GM21367 (cell line): Measurements from ENCODE around the gene CLECL1.
"Not testable (repeated sequence)": the region's sequence is repeated elsewhere in the genome, so short reads cannot be mapped to it uniquely, and the experiment has no call there.

ENCODE experiments used
- ATAC-seq: cut with Tn5 transposase; IDR thresholded peaks from one replicate; pipeline ENCODE4 v1.9.1; 2021; ENCODE audit not compliant: unreplicated experiment

The CLECL1 gene

DNA sequence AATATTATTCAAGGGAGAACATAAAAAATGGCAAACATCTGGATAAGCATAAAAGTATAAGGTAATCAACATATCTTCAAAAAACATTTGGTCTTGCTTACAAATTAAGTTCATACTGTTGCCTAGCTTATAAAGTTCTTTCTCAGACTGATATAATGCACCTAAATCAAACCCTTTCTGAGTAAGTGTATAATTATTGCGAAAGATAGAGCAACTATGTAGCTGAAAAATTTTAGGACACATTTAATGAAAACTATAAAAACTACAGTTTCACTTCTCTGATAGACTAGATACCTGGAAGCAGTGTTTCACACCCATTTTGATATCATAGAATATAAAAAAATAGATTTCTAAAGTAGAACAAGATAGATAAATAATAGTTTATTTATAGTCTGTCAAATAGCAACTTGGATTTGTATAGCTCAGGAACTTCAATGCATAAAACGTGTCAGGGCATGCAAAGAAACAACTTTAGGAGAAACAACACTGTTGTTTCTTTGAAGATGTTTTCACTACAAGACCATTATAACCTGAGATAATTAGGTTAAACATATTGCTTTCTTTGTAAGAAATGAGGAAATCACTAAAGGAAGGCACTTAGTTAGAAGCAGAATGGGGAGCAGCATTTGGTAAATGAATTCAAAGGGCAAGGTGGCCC, 7.6 kb downstream of the CLECL1 start:
- ATAC-seq = no peak

DNA sequence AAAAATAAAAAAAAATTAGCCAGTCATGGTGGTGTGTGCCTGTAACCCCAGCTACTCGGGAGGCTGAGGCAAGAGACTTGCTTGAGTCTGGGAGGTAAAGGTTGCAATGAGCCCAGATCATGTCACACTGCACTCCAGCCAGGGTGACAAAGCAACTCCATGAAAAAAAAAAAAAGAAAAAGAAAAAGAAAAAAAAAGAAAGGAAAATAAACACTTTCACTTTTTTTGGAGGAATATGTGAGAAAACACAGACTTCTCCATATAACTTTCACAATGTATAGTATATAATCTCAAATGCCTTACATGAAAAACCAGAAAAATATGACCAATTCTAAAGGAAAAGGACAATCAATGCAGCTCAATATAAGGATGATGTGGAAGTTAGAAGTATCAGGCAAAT, 8.9 kb downstream of the CLECL1 start:
- ATAC-seq = no peak

DNA sequence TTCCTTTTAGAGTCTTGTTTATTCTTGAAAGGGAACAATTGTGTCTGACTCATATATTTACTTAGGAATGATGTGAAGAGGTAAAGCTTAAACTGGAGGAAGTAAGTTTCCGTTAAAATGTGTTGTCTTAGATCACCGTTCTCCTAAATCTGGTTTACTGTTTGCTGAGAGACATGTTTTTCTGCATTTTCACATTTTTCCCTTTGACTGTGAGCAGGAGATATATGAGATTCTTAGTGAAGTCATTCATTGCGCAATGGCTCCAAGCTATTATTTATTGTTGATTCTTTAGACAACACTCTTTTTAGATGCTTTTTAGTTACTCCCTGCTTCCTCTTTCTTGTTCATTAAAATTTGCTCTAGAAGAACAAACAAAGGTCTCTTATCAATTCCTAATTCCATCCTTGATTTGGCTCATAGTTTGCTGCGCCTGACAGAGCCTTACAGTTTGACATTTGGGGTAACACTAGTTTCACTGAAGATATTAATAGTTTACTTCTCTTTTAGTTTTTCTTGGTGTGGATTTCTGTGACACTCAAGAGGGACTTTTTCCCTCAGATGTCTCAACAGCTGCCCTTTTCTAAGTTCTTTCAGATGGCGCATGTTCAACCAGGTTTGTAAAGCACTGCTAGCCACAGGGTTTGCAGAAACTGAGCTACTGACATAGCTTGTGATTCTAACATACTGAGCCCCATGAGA, 11.4 kb downstream of the CLECL1 start:
- no peak for ATAC-seq

GRCh38 chr12:9719790-9720189, 13.1 kb downstream of the CLECL1 start:
- ATAC-seq = no peak

DNA sequence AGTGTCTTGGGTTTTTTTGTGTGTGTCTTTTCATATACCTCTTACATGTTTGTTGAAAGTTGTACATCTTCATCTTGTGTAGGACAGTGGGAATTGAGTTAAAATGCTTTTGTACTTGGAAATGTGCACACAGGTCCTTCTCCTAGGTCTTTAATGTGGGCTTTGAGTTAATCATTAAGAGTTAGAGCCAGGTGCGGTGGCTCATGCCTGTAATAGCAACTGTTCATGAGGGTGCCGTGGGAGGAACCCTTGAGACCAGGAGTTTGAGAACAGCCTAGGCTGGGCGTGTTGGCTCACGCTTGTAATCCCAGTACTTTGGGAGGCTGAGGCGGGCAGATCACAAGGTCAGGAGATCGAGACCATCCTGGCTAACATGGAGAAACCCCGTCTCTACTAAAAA, 13.9 kb downstream of the CLECL1 start:
- no peak for ATAC-seq

- ATAC-seq = no peak
These were observed 15.6 kb downstream of the CLECL1 start for GRCh38 chr12:9717070-9717925.

- peak; percentile 52 for ATAC-seq
These were observed 19.8 kb downstream of the CLECL1 start for GRCh38 chr12:9713032-9713558.

DNA sequence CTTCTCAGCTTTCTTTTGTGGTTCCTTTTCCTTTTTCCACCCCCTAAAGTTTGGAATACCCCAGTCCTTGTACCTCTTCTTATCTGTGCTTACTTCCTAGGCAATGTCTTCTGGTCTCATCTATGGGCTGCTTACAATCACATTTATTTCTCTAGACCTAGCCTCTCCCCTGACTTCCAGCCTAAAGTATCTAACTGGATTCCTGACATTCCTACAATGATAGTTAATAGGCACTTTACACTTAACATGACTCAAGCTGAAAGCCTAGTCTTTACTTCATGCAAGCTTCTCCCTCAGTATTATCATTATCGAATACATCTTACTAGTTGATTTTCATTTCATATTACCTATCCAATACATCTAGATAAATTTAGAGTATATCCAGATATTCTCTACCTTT, 21.2 kb downstream of the CLECL1 start:
- no peak for ATAC-seq

DNA sequence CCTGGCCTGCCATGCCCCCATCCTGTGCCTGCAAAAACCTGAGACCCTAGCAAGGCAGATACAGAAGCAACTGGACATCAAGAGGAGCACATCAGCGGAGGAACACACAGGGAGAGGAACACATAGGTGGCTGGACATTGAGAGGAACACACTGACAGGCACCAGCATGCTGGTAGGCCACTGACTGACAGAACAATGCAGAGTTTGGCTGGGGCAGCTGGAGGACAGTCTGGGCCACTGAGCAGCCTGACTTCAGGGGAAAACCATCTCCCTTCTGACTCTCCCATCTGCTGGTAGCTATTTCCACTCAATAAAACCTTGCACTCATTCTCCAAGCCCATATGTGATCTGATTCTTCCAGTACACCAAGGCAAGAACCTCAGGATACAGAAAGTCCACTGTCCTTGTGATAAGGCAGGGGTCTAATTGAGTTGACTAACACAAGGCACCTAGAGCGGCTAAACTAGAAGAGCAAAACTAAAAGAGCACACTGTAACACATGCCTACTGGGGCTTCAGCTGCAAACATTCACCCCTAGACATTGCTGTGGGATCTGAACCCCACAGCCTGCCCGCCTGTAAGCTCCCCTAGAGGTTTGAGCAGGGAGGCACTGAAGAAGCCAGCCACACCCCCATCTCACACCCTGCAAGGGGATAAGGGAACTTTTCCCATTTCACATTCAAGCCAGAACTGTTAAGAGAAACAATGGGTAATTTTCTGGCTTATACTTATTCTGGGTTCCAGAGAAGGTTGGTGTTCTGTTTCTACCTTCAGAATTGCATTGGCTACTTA, 22.1 kb downstream of the CLECL1 start:
- no peak for ATAC-seq

DNA sequence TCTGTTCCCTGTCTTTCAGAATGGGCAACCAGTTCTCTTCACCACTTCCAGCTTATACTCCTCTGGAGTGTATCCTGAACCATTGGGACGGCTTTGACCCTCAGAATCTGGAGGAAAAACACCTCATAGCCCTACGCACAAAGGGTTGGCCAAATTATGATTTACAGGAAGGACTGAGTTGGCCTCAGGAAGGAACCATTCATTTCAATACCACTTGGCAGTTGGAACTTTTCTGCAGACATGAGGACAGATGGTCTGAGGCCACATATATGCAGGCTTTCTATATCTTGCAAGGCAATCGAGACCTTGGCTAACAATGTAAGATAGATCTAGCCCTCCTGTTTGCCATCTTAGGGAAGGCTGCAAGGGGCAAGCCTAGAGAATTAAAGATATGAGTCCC, 24.0 kb downstream of the CLECL1 start:
- no peak for ATAC-seq

DNA sequence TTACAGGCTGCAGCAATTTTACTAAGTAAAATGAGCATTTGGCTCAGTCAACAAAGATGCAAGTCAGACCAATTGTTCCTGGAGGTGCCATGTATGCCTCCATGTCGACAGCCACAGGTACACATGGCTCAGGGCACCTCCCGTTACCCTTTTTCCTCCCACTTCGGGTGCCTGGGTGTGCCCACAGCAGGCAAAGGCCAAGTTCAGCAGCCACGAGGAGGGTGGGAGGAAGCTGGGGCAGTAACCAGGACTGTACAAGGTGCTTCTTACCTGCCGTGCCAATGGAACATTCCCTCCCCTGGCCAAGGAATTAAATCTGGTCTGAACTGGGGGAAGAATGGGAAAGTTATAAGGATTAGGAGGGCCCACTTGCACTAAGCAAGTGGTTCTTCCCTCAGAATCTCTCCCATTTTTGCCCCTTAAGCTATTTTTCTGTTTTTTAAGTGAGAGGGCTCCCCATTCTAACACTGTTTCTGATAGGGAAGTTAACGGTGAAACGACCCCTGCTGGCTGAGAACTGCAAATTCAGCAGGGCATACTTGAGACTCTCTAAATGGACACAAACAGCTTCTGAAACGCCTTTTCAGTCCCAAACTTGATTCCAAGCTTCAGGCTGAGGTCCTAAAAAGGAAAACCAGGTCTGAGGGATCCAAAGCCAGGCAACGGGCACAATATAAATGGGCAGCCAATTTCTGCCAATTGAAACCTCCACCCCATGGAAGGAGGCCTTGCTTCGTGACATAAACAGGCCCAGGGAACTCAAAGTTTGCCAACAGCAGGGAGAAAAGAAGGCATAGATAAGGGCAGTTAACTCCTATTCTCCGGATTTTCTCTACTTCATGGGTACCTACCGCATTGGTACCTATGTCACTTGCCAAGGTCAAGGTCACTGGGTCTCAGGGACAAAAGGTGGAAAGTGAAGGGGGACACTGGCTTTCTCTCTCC, 24.8 kb downstream of the CLECL1 start:
- ATAC-seq = no peak

GRCh38 chr12:9707356-9707755, 25.5 kb downstream of the CLECL1 start:
- no peak for ATAC-seq

DNA sequence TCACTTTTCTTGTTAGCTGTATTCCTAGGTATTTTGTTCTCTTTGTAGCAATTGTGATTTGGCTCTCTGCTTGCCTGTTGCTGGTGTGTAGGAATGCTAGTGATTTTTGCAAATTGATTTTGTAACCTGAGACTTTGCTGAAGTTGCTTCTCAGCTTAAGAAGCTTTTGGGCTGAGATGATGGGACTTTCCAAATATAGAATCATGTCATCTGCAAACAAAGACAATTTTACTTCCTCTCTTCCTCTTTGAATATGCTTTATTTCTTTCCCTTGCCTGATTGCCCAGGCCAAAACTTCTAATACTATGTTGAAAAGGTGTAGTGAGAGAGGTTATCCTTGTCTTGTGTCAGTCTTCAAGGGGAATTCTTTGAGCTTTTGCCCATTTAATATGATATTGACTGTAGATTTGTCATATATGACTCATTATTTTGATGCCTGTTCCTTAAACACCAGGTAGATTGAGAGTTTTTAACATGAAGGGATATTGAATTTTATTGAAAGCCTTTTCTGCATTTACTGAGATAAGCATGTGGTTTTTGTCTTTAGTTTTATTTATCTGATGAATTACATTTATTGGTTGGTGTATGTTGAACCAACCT, 26.7 kb downstream of the CLECL1 start:
- ATAC-seq = no peak

DNA sequence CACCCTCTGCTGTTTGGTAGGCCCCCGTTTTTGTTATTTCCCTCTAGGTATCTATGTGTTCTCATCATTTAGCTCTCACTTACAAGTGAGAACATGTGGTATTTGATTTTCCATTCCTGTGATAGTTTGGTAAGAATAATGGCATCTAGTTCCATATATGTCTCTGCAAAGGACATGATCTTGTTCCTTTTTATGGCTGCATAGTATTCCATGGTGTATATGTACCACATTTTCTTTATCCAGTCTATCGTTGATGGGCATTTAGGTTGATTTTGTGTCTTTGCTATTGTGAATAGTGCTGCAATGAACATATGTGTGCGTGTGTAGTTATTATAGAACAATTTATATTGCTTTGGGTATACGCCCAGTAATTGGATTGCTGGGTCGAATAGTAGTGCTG, 28.3 kb downstream of the CLECL1 start:
- not testable (repeated sequence) for ATAC-seq

GRCh38 chr12:9702255-9702654, 30.6 kb downstream of the CLECL1 start:
- ATAC-seq = no peak

- ATAC-seq = no peak
These were observed 31.3 kb downstream of the CLECL1 start for GRCh38 chr12:9701380-9702154.

DNA sequence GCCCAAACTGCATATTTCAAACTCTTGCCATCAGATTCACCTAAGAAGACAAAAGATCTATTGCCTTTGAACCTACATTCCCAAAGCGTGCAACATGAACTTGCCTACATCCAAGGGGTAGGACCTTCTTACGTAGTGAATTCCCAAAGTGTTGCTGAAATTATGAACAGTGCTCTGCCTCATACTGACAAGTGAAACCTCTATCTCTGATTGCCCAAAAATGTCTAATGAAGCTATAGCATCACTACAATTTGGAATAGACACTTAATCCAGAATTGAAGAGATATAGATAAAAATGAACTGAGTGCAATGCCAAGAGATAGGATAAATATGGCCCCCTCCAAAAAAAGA, 32.3 kb downstream of the CLECL1 start:
- no peak for ATAC-seq

DNA sequence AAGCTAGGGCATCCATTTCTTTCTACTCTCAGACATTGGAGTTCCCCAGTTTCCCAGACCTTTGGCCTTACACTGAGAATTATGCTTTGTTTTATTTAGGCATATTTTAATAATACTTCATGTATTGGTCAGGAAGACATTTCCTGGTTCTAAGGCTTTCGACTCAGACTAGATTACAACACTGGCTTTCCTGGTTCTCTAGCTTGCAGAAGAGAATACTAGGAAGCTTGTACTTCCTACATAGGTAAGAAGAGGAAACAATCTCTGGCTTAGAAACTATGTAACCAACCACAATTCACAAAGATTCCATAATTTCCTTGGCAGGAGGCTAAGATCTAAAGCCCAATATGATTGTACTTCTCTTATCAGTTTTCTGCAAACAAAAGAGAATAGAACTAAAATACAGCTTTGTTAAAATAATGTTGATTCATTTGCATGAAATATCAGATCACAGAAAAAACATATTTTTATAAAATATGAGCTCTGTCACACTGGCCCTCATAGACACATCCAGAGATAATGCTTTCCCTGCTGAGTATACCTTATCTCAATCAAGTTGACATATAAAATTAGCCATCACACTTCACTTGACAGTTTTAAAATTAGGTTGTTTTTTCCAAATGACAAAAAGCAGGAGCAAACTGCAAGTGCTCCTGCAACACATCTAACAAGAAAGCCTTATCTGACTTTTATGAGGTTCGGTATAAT, 32.8 kb downstream of the CLECL1 start:
- no peak for ATAC-seq
